Ascending aorta (tissue), 2 donors: ENCODE measurements around the gene SPATC1L. TPM values are rescaled to one million over a fixed set of nuclear protein-coding genes. Genes with fewer than 3 reads are reported as not detected.
"Not testable (repeated sequence)": the region's sequence is repeated elsewhere in the genome, so short reads cannot be mapped to it uniquely, and the experiment has no call there.

Experiments
- DNase-seq, 2 donors: peaks; one replicate each; pipeline ENCODE4 v3.0.0-alpha.2; 2019; ENCODE audit warnings: low spot score in 2 of 2
- H3K27ac ChIP-seq, 2 donors: fragments of 200-600 bp; sonication (generic); one replicate each; pipeline ENCODE4 v1.5.1; 2016 to 2017; ENCODE audit warnings: mild to moderate bottlenecking in 1 of 2
- H3K27me3 ChIP-seq: fragments of 200-600 bp; sonication (generic); one replicate; pipeline ENCODE4 v1.5.1; 2017
- H3K36me3 ChIP-seq, 2 donors: fragments of 200-600 bp; sonication (generic); one replicate each; pipeline ENCODE4 v1.5.1; 2016
- H3K4me1 ChIP-seq, 2 donors: fragments of 200-600 bp; sonication (generic); one replicate each; pipeline ENCODE4 v1.5.1; 2016 to 2017; ENCODE audit warnings: mild to moderate bottlenecking in 1 of 2
- H3K4me3 ChIP-seq, 2 donors: fragments of 200-600 bp; sonication (generic); one replicate each; pipeline ENCODE4 v1.5.1; 2016 to 2017; ENCODE audit warnings: mild to moderate bottlenecking in 1 of 2
- H3K9me3 ChIP-seq, 2 donors: fragments of 200-600 bp; sonication (generic); one replicate each; pipeline ENCODE4 v1.5.1; 2016
- intact Hi-C: fragments of 100-400 bp; cut with DNase I; formaldehyde crosslinking; loops from one replicate; pipeline ENCODE4 v1.15.1; 2023
- total RNA-seq: library from RNA; depleted of rRNA; stranded (reverse); fragments of >200 nt; gene quantifications from one replicate; pipeline ENCODE4 v1.1.0, GENCODE V29; 2016
- TF ChIP-seq, protein P1 (sequence below), 3 experiments: fragments of 200-600 bp in 2 of 3; fragments of 450-650 bp in 1 of 3; sonication (generic) in 2 of 3; IDR thresholded peaks; one replicate each; pipeline ENCODE4 v1.5.1; 2016 to 2019; ENCODE audit warnings: antibody characterized with exemption in 3 of 3, mild to moderate bottlenecking in 1 of 3, moderate library complexity in 1 of 3

Gene SPATC1L
- total RNA-seq, 1 donor from 2014 or later: 37.4 TPM

DNA sequence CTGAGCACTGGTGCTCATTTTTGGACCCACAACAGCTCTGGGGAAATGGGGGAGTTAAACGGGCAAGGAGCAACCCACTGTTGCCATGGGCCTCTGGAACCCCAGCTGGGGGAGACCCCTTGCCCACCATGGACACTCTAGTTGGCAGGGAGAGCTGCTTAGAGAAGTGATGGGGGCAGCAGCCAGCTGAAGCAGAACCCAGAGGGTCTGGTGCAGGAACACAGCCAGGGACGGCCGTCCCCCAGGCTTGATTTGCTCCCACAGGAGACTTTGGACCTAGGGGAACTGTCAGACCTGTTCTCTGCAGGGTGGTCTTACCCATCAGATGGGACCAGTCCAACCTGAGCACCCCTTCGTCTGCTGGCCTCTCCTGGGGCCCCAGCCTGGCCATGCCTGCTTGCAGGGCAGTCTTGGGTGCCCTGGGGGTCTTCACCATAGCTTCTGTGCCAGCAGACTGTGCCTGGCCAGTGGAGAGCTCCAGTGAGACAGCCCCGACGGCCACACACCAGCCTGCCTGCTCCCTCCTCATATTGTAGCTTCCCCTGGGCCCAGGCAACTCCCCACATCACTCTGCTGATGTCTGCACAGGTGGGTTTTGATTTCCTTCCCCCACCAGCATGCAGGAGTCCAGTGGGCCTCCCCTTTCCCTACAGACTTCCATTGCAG lies 11.3 kb downstream of the SPATC1L start:
- peak in 1 of 2 donors; percentile 31 for DNase-seq
- H3K27me3 ChIP-seq: no peaks in the 10 kb centered on the region
- TF ChIP-seq, protein P1, sequence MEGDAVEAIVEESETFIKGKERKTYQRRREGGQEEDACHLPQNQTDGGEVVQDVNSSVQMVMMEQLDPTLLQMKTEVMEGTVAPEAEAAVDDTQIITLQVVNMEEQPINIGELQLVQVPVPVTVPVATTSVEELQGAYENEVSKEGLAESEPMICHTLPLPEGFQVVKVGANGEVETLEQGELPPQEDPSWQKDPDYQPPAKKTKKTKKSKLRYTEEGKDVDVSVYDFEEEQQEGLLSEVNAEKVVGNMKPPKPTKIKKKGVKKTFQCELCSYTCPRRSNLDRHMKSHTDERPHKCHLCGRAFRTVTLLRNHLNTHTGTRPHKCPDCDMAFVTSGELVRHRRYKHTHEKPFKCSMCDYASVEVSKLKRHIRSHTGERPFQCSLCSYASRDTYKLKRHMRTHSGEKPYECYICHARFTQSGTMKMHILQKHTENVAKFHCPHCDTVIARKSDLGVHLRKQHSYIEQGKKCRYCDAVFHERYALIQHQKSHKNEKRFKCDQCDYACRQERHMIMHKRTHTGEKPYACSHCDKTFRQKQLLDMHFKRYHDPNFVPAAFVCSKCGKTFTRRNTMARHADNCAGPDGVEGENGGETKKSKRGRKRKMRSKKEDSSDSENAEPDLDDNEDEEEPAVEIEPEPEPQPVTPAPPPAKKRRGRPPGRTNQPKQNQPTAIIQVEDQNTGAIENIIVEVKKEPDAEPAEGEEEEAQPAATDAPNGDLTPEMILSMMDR (IDR thresholded peaks at IDR 0.05): no peak
- no peaks in the 10 kb centered on the region for H3K4me1 ChIP-seq
- no peak overlapping the region for H3K4me3 ChIP-seq
- no peaks in the 10 kb centered on the region for H3K36me3 ChIP-seq
- H3K9me3 ChIP-seq: no peaks in the 10 kb centered on the region
- H3K27ac ChIP-seq: no peak overlapping the region
- intact Hi-C loops: no loop called here

DNA sequence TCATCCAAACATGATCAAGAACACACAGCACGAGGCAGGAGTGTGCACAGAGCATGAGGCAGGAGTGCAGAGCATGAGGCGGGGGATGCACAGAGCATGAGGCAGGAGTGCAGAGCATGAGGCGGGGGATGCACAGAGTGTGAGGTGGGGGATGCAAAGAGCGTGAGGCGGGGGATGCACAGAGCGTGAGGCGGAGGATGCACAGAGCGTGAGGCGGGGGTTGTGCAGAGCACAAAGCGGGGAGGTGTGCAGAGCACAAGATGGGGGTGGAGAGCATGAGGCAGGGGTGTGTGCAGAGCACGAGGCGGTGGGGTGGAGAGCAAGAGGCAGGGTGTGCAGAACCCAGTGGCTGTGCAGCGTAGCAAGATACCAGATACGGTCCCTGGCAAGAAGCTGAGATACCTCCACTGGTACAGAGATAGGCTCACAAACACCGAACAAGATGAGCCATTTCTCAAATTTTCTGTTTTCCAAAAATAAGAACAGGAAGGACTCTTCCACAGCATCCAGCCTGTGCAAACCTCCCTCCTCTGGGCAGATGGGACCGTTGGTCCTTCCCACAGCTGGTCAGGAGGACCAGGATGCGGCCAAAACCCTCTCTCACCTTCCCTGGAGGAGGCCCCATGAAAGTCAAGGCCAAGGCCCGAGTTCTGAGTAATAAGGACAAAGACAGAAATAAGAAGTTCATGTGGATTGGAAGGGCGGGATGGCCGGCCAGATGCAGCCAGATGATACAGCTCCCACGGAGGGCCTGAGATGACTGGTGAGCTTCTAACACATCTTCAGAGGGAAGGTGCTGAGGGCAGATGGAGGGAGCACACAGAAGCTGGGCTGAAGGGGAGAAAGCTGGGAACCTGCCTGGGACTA lies 12.0 kb downstream of the SPATC1L start:
- Histone ChIP-seq H3K4me3 (no peak overlapping the region), H3K36me3 (no peaks in the 10 kb centered on the region), H3K4me1 (no peaks in the 10 kb centered on the region), H3K9me3 (no peaks in the 10 kb centered on the region), H3K27ac (no peak overlapping the region), H3K27me3 (no peaks in the 10 kb centered on the region)
- intact Hi-C loops: no loop called here
- TF ChIP-seq, protein P1 (IDR thresholded peaks at IDR 0.05): no peak
- DNase-seq: peak in 1 of 2 donors; percentile 49

DNA sequence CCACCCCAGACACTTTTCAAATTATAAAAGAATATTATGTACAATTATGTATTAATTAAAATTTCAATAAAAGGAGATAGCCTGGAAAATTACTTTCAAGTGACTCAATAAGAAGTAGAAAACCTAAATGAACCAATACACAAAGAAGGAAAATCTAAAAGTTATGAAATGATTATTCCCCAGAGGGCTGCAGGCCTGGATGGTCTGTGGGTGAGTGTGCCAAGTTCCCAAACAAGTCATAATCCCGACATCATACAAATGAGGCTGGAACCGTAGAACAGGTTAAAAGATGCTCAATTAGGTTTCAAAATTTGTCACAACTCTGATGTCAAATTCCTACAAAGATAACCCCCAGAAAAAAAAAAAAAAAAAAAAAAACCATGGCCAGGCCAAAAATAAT lies 12.7 kb downstream of the SPATC1L start:
- DNase-seq: no peak
- Histone ChIP-seq H3K27ac (no peak overlapping the region), H3K36me3 (no peaks in the 10 kb centered on the region), H3K9me3 (no peaks in the 10 kb centered on the region), H3K27me3 (no peaks in the 10 kb centered on the region), H3K4me3 (no peak overlapping the region), H3K4me1 (no peaks in the 10 kb centered on the region)
- TF ChIP-seq, protein P1 (IDR thresholded peaks at IDR 0.05): no peak
- intact Hi-C loops: no loop called here

DNA sequence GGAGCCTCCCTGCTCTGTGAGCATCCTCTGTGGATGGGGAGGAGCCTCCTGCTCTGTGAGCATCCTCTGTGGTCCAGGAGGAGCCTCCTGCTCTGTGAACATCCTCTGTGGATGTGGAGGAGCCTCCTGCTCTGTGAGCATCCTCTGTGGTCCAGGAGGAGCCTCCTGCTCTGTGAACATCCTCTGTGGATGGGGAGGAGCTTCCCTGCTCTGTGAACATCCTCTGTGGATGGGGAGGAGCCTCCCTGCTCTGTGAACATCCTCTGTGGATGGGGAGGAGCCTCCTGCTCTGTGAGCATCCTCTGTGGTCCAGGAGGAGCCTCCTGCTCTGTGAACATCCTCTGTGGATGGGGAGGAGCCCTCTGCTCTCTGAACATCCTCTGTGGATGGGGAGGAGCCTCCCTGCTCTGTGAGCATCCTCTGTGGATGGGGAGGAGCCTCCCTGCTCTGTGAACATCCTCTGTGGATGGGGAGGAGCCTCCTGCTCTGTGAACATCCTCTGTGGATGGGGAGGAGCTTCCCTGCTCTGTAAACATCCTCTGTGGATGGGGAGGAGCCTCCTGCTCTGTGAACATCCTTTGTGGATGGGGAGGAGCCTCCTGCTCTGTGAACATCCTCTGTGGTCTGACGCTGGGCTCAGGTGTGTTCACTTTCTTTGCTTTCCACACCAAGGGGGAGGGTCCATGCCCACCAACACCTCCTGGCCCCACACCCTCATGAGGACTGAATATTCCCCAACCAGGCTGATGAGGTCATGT lies 13.6 kb downstream of the SPATC1L start:
- H3K36me3 ChIP-seq, H3K4me1 ChIP-seq, H3K27me3 ChIP-seq, H3K4me3 ChIP-seq, H3K27ac ChIP-seq, intact Hi-C loops, H3K9me3 ChIP-seq: not testable (repeated sequence)
- peak in 1 of 2 donors; percentile 31 for DNase-seq

GRCh38 chr21:46168659-46169386 lies 15.4 kb downstream of the SPATC1L start:
- no peak overlapping the region for H3K27ac ChIP-seq
- intact Hi-C loops: no loop called here
- TF ChIP-seq, protein P1 (IDR thresholded peaks at IDR 0.05): no peak
- no peaks in the 10 kb centered on the region for H3K4me1 ChIP-seq
- no peak overlapping the region for H3K4me3 ChIP-seq
- no peaks in the 10 kb centered on the region for H3K9me3 ChIP-seq
- H3K36me3 ChIP-seq: no peaks in the 10 kb centered on the region
- no peaks in the 10 kb centered on the region for H3K27me3 ChIP-seq
- no peak for DNase-seq
